ENCODE data around the gene JPH4. TPM values are rescaled to one million over a fixed set of nuclear protein-coding genes. Genes with fewer than 3 reads are reported as not detected.

The JPH4 gene
- total RNA-seq, 2 experiments from 2014 or later = not detected

DNA sequence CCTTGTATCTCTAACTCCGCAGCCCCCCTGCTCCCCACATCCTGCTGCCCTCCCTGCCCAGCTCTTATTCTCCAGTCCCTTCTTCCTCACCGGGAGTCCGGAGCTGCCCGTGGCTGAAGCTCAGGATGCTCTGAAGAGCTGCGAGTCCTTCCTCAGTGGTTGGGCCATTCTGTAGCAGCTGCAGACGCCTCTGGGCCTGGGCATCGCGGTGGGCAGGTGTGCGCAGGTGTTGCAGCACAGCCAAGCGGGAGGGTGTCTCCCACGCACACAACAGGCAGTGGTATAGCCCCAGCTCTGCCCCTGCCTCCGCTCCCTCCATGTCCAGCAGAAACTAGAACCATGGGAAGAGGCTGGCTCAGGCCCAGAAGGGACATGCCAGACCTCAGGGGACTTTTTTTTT, 47.2 kb downstream of the JPH4 start:
- no peak overlapping the region for H3K27ac Mint-ChIP-seq

GRCh38 chr14:23530375-23531055, 48.1 kb downstream of the JPH4 start:
- Mint-ChIP-seq H3K27me3 (no peaks in the 10 kb centered on the region), H3K9me3 (no peaks in the 10 kb centered on the region), H3K4me1 (peaks cover 9% of the 10 kb centered on the region), H3K4me3 (no peak overlapping the region), H3K27ac (no peak overlapping the region), H3K36me3 (ENCODE audit: low read depth) (no peaks in the 10 kb centered on the region)
- CTCF ChIA-PET = interaction anchor here (0.6 to 3.4 kb wide), 5 partner anchors 9 to 52 kb away, joined by 3 to 14 read pairs (median 3); no protein-coding TSS in a partner anchor
- DNase-seq = no peak
- POLR2A ChIA-PET = no interaction called here

More for the DNA sequence above, 47.2 kb downstream of the JPH4 start:
- Mint-ChIP-seq H3K27me3 (no peaks in the 10 kb centered on the region), H3K36me3 (ENCODE audit: low read depth) (no peaks in the 10 kb centered on the region), H3K4me1 (peaks cover 9% of the 10 kb centered on the region), H3K4me3 (no peak overlapping the region), H3K9me3 (no peaks in the 10 kb centered on the region)
- ChIA-PET CTCF (interaction anchor here (0.6 to 3.4 kb wide), 2 partner anchors 8 to 53 kb away, joined by 3 to 14 read pairs; no protein-coding TSS in a partner anchor), POLR2A (interaction anchor here (0.7 kb wide), 1 partner anchor 637 kb away, joined by 5 read pairs; no protein-coding TSS in a partner anchor)
- no peak for DNase-seq

GRCh38 chr14:23529016-23529415, 49.6 kb downstream of the JPH4 start:
- Mint-ChIP-seq H3K9me3 (no peaks in the 10 kb centered on the region), H3K36me3 (ENCODE audit: low read depth) (no peaks in the 10 kb centered on the region), H3K4me1 (peaks cover 9% of the 10 kb centered on the region), H3K4me3 (no peak overlapping the region), H3K27me3 (no peaks in the 10 kb centered on the region), H3K27ac (no peak overlapping the region)
- CTCF ChIA-PET = interaction anchor here (0.9 to 3.4 kb wide), 4 partner anchors 11 to 33 kb away, joined by 4 to 14 read pairs (median 5); no protein-coding TSS in a partner anchor
- POLR2A ChIA-PET = no interaction called here
- no peak for DNase-seq

- H3K27me3 Mint-ChIP-seq = no peaks in the 10 kb centered on the region
- CTCF ChIA-PET = interaction anchor here (0.9 to 3.4 kb wide), 3 partner anchors 11 to 32 kb away, joined by 3 to 14 read pairs (median 4); no protein-coding TSS in a partner anchor
These were observed 50.0 kb downstream of the JPH4 start for GRCh38 chr14:23528555-23528954.

GRCh38 chr14:23525611-23526010, 53.0 kb downstream of the JPH4 start:
- no peak overlapping the region for H3K4me3 Mint-ChIP-seq
- no peaks in the 10 kb centered on the region for H3K27me3 Mint-ChIP-seq
- no peaks in the 10 kb centered on the region for H3K9me3 Mint-ChIP-seq
- CTCF ChIA-PET = interaction anchor here (1.0 kb wide), 1 partner anchor 17 kb away, joined by 3 read pairs; no protein-coding TSS in a partner anchor
- no peak overlapping the region for H3K27ac Mint-ChIP-seq
- H3K4me1 Mint-ChIP-seq = peaks cover 4% of the 10 kb centered on the region
- no peaks in the 10 kb centered on the region for H3K36me3 Mint-ChIP-seq (ENCODE audit: low read depth)
- no peak for DNase-seq
- POLR2A ChIA-PET = no interaction called here

More at GRCh38 chr14:23528555-23528954, 50.0 kb downstream of the JPH4 start:
- POLR2A ChIA-PET = no interaction called here
- Mint-ChIP-seq H3K27ac (no peak overlapping the region), H3K4me3 (no peak overlapping the region), H3K9me3 (no peaks in the 10 kb centered on the region), H3K36me3 (ENCODE audit: low read depth) (no peaks in the 10 kb centered on the region), H3K4me1 (peaks cover 9% of the 10 kb centered on the region)
- no peak for DNase-seq

DNA sequence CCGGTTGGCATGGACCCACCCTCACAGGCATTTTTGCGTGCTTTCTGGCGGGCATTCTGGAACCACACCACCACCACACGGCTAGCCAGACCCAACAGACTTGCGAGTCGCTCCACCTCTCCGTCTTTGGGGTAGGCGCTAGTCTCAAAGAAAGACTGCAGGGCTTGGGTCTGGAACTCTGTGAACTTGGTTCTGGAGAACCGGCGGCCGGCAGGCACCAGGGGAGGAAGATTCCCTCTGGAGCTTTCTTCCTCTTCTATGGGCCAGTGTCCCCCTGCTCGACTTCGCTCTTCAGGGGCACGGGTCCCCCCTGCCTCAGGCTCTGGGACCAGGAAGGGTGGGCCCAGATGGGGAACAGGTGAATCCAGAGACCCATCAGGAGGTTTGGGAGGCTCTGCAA, 53.6 kb downstream of the JPH4 start:
- no peak overlapping the region for H3K4me3 Mint-ChIP-seq

GRCh38 chr14:23523229-23524016, 55.2 kb downstream of the JPH4 start:
- ChIA-PET CTCF (interaction anchor here (1.0 to 1.3 kb wide), 3 partner anchors 12 to 13 kb away, joined by 3 read pairs; no protein-coding TSS in a partner anchor), POLR2A (no interaction called here)
- Mint-ChIP-seq H3K9me3 (no peaks in the 10 kb centered on the region), H3K4me3 (no peak overlapping the region), H3K36me3 (ENCODE audit: low read depth) (no peaks in the 10 kb centered on the region), H3K27me3 (no peaks in the 10 kb centered on the region), H3K27ac (no peak overlapping the region), H3K4me1 (no peaks in the 10 kb centered on the region)
- no peak for DNase-seq

More for the DNA sequence above, 53.6 kb downstream of the JPH4 start:
- Mint-ChIP-seq H3K27me3 (no peaks in the 10 kb centered on the region), H3K36me3 (ENCODE audit: low read depth) (no peaks in the 10 kb centered on the region), H3K27ac (no peak overlapping the region), H3K9me3 (no peaks in the 10 kb centered on the region), H3K4me1 (no peaks in the 10 kb centered on the region)
- CTCF ChIA-PET = no interaction called here
- POLR2A ChIA-PET = no interaction called here
- no peak for DNase-seq

DNA sequence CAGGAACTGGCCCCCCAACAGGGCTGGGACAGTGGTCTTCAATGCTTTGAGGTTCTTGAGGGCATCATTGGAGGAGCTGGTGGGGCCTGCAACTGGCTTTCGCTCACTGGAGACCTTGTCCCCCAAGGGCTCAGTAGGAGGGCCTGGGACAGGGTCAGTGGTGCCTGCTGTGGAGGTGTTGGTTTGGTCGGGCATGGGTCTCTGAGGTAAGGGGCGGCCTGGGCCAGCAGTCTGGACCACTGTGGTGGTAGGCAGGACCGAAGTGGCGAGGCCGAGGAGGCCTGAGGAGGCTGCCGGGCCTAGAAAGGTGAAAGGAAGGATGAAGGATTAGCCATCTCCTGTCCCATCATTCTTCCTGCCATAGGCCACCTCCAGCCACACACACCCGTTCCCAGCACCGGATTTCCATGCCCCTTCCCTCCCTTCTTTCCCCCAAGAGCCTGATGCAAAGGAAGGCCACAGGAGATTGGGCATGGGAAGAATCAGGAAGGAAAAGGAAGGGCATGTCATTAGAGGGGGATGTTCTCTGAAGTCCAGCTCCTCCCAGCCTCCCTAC, 55.9 kb downstream of the JPH4 start:
- H3K36me3 Mint-ChIP-seq (ENCODE audit: low read depth) = no peaks in the 10 kb centered on the region
- ChIA-PET POLR2A (no interaction called here), CTCF (interaction anchor here (1.0 to 1.3 kb wide), 3 partner anchors 11 to 14 kb away, joined by 3 read pairs; no protein-coding TSS in a partner anchor)
- no peaks in the 10 kb centered on the region for H3K4me1 Mint-ChIP-seq
- no peak for DNase-seq
- H3K4me3 Mint-ChIP-seq = no peak overlapping the region
- no peaks in the 10 kb centered on the region for H3K9me3 Mint-ChIP-seq
- no peaks in the 10 kb centered on the region for H3K27me3 Mint-ChIP-seq
- no peak overlapping the region for H3K27ac Mint-ChIP-seq

DNA sequence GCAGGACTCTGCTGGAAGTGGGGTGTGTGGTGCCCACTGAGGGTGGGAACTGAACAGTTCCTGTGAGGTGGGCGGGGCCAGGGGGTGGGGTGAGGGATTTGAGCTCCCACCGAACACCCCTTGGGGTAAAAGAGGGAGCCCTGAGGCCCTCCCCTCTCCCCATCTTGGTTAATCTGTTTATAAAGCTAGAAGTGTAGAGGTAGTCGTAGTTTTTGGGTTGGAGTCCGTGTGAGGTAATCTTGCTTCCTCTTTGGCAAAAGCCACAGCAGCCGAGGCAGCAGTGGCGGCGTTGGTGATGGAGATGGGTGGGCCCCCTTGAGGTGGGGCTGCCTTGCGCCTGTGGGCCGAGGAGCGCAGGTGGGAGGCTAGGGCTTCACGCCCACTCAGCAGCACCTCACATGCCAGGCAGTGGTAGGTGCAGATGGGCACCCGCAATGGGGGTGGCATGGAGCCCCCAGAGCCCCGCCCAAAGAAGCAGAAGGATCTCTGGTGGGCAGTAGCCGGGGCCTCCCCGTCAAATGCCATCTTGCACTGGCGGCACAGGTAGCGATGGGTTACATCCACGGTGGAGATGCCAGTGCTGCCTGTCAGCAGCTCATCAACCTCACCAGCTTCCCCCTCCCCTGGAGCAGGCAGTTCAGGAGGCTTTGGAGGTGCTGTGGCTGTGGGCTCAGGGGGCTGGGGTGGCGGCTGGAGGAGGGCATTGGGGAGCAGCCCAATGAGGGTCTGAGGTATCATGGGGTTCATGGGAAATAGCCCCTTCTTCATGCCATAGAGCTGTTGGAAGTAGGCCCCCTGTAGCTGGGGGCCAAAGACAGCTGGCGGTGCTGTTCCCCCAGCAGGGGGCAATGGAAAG, 56.6 kb downstream of the JPH4 start:
- Mint-ChIP-seq H3K27ac (no peak overlapping the region), H3K9me3 (no peaks in the 10 kb centered on the region), H3K36me3 (ENCODE audit: low read depth) (no peaks in the 10 kb centered on the region), H3K4me1 (no peaks in the 10 kb centered on the region), H3K4me3 (no peak overlapping the region), H3K27me3 (no peaks in the 10 kb centered on the region)
- ChIA-PET CTCF (interaction anchor here (0.6 to 1.8 kb wide), 3 partner anchors 12 to 56 kb away, joined by 3 to 4 read pairs (median 3); no protein-coding TSS in a partner anchor), POLR2A (no interaction called here)
- DNase-seq = no peak

DNA sequence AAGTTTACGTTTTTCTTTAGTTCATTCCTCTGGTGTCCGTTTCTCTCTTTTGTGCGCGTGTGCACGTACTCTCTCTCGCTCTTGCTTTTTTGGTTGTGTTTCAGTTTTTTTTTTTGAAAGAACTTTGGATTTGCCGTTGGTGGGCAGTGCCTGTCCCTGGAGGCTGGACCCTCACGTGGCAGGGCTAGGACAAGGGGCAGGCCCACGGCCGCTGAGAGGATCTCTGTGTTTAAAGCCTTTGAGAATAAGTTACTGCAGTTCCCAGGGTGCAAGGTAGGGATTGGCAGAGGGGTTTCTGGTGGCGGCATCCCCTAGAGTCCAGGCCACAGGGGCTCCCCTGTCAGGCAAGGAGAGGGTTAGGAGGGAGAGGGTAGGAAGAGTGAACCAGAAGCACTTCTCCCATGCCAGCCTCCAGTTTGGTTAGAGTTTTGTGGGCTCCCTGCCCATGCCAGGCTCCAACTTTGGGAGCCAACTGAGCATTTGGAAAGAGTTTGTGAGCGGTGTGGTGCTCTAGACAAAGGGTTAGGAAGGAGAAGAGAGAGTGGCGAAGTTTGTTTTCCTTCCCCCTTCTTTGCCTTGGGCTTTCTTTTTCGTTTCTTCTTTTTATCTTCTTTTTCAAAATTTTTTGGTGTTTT, 57.6 kb downstream of the JPH4 start:
- no peak for DNase-seq
- H3K27me3 Mint-ChIP-seq = no peaks in the 10 kb centered on the region
- CTCF ChIA-PET = interaction anchor here (0.6 to 1.8 kb wide), 3 partner anchors 13 to 55 kb away, joined by 3 to 4 read pairs (median 3); no protein-coding TSS in a partner anchor
- no peak overlapping the region for H3K4me3 Mint-ChIP-seq
- POLR2A ChIA-PET = no interaction called here
- no peaks in the 10 kb centered on the region for H3K4me1 Mint-ChIP-seq
- H3K9me3 Mint-ChIP-seq = no peaks in the 10 kb centered on the region
- H3K27ac Mint-ChIP-seq = no peak overlapping the region
- no peaks in the 10 kb centered on the region for H3K36me3 Mint-ChIP-seq (ENCODE audit: low read depth)

- H3K4me3 Mint-ChIP-seq = no peak overlapping the region
- CTCF ChIA-PET = no interaction called here
- no peaks in the 10 kb centered on the region for H3K4me1 Mint-ChIP-seq
- no peaks in the 10 kb centered on the region for H3K9me3 Mint-ChIP-seq
- H3K27ac Mint-ChIP-seq = no peak overlapping the region
- no peaks in the 10 kb centered on the region for H3K36me3 Mint-ChIP-seq (ENCODE audit: low read depth)
- no peaks in the 10 kb centered on the region for H3K27me3 Mint-ChIP-seq
- DNase-seq = no peak
- POLR2A ChIA-PET = no interaction called here
These were observed 59.9 kb downstream of the JPH4 start for GRCh38 chr14:23518709-23519108.

All from activated CD4-positive, alpha-beta T cell treated with anti-CD3 and anti-CD28 coated beads, Interleukin-2, amount 10 ng/mL, durations not matched to agents 7 days and 5 days (primary cell).